Uterus (tissue), 2 donors: ENCODE results near the gene RTP5.

Experiments used
- POLR2A ChIP-seq, 2 donors: fragments of 450-650 bp; IDR thresholded peaks; one replicate each; pipeline ENCODE4 v1.6.1; 2016; ENCODE audit warnings: antibody characterized with exemption in 2 of 2, mild to moderate bottlenecking in 1 of 2, moderate library complexity in 1 of 2
- TF ChIP-seq, protein P1 (sequence below), 4 experiments: fragments of 200-600 bp in 2 of 4; fragments of 450-650 bp in 2 of 4; sonication (generic) in 2 of 4; IDR thresholded peaks; one replicate each; pipeline ENCODE4 v1.5.1; 2016 to 2019; ENCODE audit warnings: antibody characterized with exemption in 4 of 4, mild to moderate bottlenecking in 2 of 4, moderate library complexity in 1 of 4

- TF ChIP-seq, protein P1, sequence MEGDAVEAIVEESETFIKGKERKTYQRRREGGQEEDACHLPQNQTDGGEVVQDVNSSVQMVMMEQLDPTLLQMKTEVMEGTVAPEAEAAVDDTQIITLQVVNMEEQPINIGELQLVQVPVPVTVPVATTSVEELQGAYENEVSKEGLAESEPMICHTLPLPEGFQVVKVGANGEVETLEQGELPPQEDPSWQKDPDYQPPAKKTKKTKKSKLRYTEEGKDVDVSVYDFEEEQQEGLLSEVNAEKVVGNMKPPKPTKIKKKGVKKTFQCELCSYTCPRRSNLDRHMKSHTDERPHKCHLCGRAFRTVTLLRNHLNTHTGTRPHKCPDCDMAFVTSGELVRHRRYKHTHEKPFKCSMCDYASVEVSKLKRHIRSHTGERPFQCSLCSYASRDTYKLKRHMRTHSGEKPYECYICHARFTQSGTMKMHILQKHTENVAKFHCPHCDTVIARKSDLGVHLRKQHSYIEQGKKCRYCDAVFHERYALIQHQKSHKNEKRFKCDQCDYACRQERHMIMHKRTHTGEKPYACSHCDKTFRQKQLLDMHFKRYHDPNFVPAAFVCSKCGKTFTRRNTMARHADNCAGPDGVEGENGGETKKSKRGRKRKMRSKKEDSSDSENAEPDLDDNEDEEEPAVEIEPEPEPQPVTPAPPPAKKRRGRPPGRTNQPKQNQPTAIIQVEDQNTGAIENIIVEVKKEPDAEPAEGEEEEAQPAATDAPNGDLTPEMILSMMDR (IDR thresholded peaks at IDR 0.05) = no peak
- no peak for TF ChIP-seq POLR2A (IDR thresholded peaks at IDR 0.05)
These were observed 19.1 kb downstream of the RTP5 start for GRCh38 chr2:241888641-241889040.
